ENCODE measurements around the gene GFRA1. TPM values are rescaled to one million over a fixed set of nuclear protein-coding genes. Genes with fewer than 3 reads are reported as not detected.

The GFRA1 gene
- total and polyA plus RNA-seq, 2 of the 8 experiments (the other 6 are each of a cell fraction or from before 2014, with no cell fraction given), result 1.1 to 2.0 TPM

GRCh38 chr10:116240157-116240950, 32.7 kb downstream of the GFRA1 start:
- H2BK5ac ChIP-seq (ENCODE audit: low read depth, low read length), result no peak overlapping the region
- WGBS, 2 experiments (ENCODE audit: extremely low coverage in 1 of 2, insufficient coverage in 1 of 2, insufficient read length in 1 of 2, insufficient replicate concordance in 2 of 2, low coverage in 1 of 2, low lambda C conversion rate in 2 of 2, missing lambda C conversion rate in 1 of 2), result 93% methylated on average over 13 of the region's 13 CpGs; no CpG with 5 or more reads in 1 of the 2 experiments
- no peaks in the 10 kb centered on the region for H3K9me3 ChIP-seq (ENCODE audit: insufficient read depth in 2 of 2, low read depth in 1 of 2, low read length in 1 of 2)
- no peaks in the 10 kb centered on the region for H4K20me1 ChIP-seq (replicated peaks in 1 of 2; ENCODE audit: control insufficient read depth in 1 of 2, insufficient read depth in 2 of 2, low read length in 2 of 2)
- H3K4me1 ChIP-seq (replicated peaks in 1 of 4; ENCODE audit: control insufficient read depth in 3 of 4, insufficient read depth in 4 of 4, low read length in 3 of 4), result peaks cover 0 to 7% (median 0%) of the 10 kb centered on the region in 4 experiments; a peak in 2 of 7 replicates
- no peak for FAIRE-seq
- no peak overlapping the region for H3K56ac ChIP-seq (replicated peaks; ENCODE audit: insufficient read length, low read depth, low read length)
- H3K79me1 ChIP-seq (ENCODE audit: low read depth, low read length), result no peaks in the 10 kb centered on the region
- TF ChIP-seq RBBP5 (IDR thresholded peaks at IDR 0.05; ENCODE audit: borderline replicate concordance, low read depth, low read length) (no peak), POU5F1 (IDR thresholded peaks at IDR 0.05; ENCODE audit: low read depth, low read length) (no peak), SUZ12 (IDR thresholded peaks at IDR 0.05; ENCODE audit: low read length) (no peak), BRCA1 (IDR thresholded peaks at IDR 0.05; ENCODE audit: low read depth, low read length) (no peak), EZH2 (IDR thresholded peaks at IDR 0.05; ENCODE audit: low read depth, low read length, severe bottlenecking) (no peak), MAFK (IDR thresholded peaks at IDR 0.05; ENCODE audit: low read depth, low read length) (no peak), CTBP2 (IDR thresholded peaks at IDR 0.05; ENCODE audit: borderline replicate concordance, insufficient read depth, insufficient read length, low read length) (no peak), TEAD4 (IDR thresholded peaks at IDR 0.05; ENCODE audit: low read depth, low read length) (no peak)
- TF ChIP-seq, protein P1, sequence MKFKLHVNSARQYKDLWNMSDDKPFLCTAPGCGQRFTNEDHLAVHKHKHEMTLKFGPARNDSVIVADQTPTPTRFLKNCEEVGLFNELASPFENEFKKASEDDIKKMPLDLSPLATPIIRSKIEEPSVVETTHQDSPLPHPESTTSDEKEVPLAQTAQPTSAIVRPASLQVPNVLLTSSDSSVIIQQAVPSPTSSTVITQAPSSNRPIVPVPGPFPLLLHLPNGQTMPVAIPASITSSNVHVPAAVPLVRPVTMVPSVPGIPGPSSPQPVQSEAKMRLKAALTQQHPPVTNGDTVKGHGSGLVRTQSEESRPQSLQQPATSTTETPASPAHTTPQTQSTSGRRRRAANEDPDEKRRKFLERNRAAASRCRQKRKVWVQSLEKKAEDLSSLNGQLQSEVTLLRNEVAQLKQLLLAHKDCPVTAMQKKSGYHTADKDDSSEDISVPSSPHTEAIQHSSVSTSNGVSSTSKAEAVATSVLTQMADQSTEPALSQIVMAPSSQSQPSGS (IDR thresholded peaks at IDR 0.05; ENCODE audit: low read length), result no peak
- H3K4me3 ChIP-seq (ENCODE audit: extremely low read depth in 1 of 4, insufficient read depth in 2 of 4, low read depth in 3 of 4, low read length in 4 of 4), result no peak overlapping the region
- POLR2A ChIA-PET (ENCODE audit: partially characterized antibody), result no interaction called here
- H3K23me2 ChIP-seq (ENCODE audit: low read depth, low read length), result no peaks in the 10 kb centered on the region
- H2BK20ac ChIP-seq (ENCODE audit: low read length), result 0 out of 2 replicates have a peak overlapping the region, but pooled peaks have one; percentile 9
- H2BK12ac ChIP-seq (ENCODE audit: low read depth, low read length), result no peak overlapping the region
- H3K23ac ChIP-seq (ENCODE audit: insufficient read length), result no peak overlapping the region
- no peak overlapping the region for H2AK5ac ChIP-seq (ENCODE audit: low read depth, low read length)
- no peak overlapping the region for H4K8ac ChIP-seq (ENCODE audit: extremely low read depth, insufficient read depth, low read length)
- no peak overlapping the region for H2BK15ac ChIP-seq (ENCODE audit: low read length)
- no peak overlapping the region for H4K5ac ChIP-seq (ENCODE audit: insufficient read length, low read depth, low read length)
- H3K14ac ChIP-seq (ENCODE audit: insufficient read length), result no peak overlapping the region
- no peak overlapping the region for H4K91ac ChIP-seq (replicated peaks; ENCODE audit: insufficient read length, low read length)
- no peak for DNase-seq (ENCODE audit: low read depth in 1 of 2, low spot score in 2 of 2)
- no peak overlapping the region for H3K4ac ChIP-seq (replicated peaks; ENCODE audit: insufficient read length, low read depth, low read length)
- CTCF ChIA-PET (ENCODE audit: partially characterized antibody), result no interaction called here
- H2BK120ac ChIP-seq (replicated peaks; ENCODE audit: low read depth, low read length), result no peak overlapping the region
- H3K9ac ChIP-seq (replicated peaks in 1 of 4; ENCODE audit: extremely low read depth in 1 of 4, low read depth in 3 of 4, low read length in 3 of 4), result no peak overlapping the region
- no peak overlapping the region for H3K27ac ChIP-seq (ENCODE audit: low read depth, low read length)
- no peaks in the 10 kb centered on the region for H3K79me2 ChIP-seq (ENCODE audit: control insufficient read depth in 1 of 2, insufficient read depth in 2 of 2, low read length in 2 of 2)
- H3K36me3 ChIP-seq (ENCODE audit: control insufficient read depth in 2 of 4, insufficient read depth in 4 of 4, low read length in 3 of 4), result no peaks in the 10 kb centered on the region
- H3K4me2 ChIP-seq (ENCODE audit: insufficient read depth in 1 of 2, low read depth in 2 of 2, low read length in 2 of 2), result no peak overlapping the region
- H2AFZ ChIP-seq (ENCODE audit: low read length), result no peak overlapping the region
- H3K27me3 ChIP-seq (replicated peaks in 1 of 4; ENCODE audit: control insufficient read depth in 3 of 4, extremely low read depth in 1 of 4, insufficient read depth in 3 of 4, low read length in 3 of 4), result no peaks in the 10 kb centered on the region
- no peak overlapping the region for H3K18ac ChIP-seq (ENCODE audit: extremely low read depth, low read length)
